ENCODE results near the gene RNF8. TPM values are rescaled to one million over a fixed set of nuclear protein-coding genes. Genes with fewer than 3 reads are reported as not detected.
A peak's percentile ranks its signal among the peaks of the same experiment; 100 is the strongest.

Gene RNF8
- total and polyA plus RNA-seq, 9 of the 15 experiments (the other 6 are each of a cell fraction or from before 2014, with no cell fraction given), result 10.6 to 47.0 (median 37.5) TPM

- TF ChIP-seq, protein P1, sequence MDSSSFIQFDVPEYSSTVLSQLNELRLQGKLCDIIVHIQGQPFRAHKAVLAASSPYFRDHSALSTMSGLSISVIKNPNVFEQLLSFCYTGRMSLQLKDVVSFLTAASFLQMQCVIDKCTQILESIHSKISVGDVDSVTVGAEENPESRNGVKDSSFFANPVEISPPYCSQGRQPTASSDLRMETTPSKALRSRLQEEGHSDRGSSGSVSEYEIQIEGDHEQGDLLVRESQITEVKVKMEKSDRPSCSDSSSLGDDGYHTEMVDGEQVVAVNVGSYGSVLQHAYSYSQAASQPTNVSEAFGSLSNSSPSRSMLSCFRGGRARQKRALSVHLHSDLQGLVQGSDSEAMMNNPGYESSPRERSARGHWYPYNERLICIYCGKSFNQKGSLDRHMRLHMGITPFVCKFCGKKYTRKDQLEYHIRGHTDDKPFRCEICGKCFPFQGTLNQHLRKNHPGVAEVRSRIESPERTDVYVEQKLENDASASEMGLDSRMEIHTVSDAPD (CRISPR knock-in tag; IDR thresholded peaks at IDR 0.05), result no peak
- TF ChIP-seq ASH1L (IDR thresholded peaks at IDR 0.05; ENCODE audit: borderline replicate concordance, low read depth, partially characterized antibody) (no peak), MLLT1 (IDR thresholded peaks at IDR 0.05) (no peak), CBFA2T3 (IDR thresholded peaks at IDR 0.05) (no peak), DNMT1 (IDR thresholded peaks at IDR 0.05) (no peak), ZEB2 (IDR thresholded peaks at IDR 0.05) (no peak), FOXJ3 (CRISPR knock-in tag; IDR thresholded peaks at IDR 0.05) (no peak), HDAC2 (IDR thresholded peaks at IDR 0.05) (no peak), PHF21A (IDR thresholded peaks at IDR 0.05; ENCODE audit: borderline replicate concordance, low read depth) (no peak), KAT7 (CRISPR knock-in tag; IDR thresholded peaks at IDR 0.05; ENCODE audit: borderline replicate concordance) (no peak), ZNF584 (CRISPR knock-in tag; IDR thresholded peaks at IDR 0.05; ENCODE audit: low read depth) (0 out of 2 replicates have a peak, but pooled peaks have one; percentile 3), FOXJ2 (tag; IDR thresholded peaks at IDR 0.05) (no peak), ATF7 (IDR thresholded peaks at IDR 0.05) (no peak), CHD1 (IDR thresholded peaks at IDR 0.05; ENCODE audit: low read length) (no peak), ZNF12 (CRISPR knock-in tag; IDR thresholded peaks at IDR 0.05) (no peak), JUN (IDR thresholded peaks at IDR 0.05; ENCODE audit: borderline replicate concordance, low read depth, low read length) (no peak), JUN (CRISPR knock-in tag; IDR thresholded peaks at IDR 0.05; ENCODE audit: borderline replicate concordance) (0 out of 2 replicates have a peak, but pooled peaks have one; percentile 30), ZBTB9 (CRISPR knock-in tag; IDR thresholded peaks at IDR 0.05) (no peak), MYBL2 (IDR thresholded peaks at IDR 0.05; ENCODE audit: low read depth) (no peak), MYBL2 (CRISPR knock-in tag; IDR thresholded peaks at IDR 0.05; ENCODE audit: borderline replicate concordance) (no peak)
- TF ChIP-seq, protein P2, sequence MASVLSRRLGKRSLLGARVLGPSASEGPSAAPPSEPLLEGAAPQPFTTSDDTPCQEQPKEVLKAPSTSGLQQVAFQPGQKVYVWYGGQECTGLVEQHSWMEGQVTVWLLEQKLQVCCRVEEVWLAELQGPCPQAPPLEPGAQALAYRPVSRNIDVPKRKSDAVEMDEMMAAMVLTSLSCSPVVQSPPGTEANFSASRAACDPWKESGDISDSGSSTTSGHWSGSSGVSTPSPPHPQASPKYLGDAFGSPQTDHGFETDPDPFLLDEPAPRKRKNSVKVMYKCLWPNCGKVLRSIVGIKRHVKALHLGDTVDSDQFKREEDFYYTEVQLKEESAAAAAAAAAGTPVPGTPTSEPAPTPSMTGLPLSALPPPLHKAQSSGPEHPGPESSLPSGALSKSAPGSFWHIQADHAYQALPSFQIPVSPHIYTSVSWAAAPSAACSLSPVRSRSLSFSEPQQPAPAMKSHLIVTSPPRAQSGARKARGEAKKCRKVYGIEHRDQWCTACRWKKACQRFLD (CRISPR knock-in tag; IDR thresholded peaks at IDR 0.05), result peak; percentile 62; the same call in 1 of the 2 replicates
- TF ChIP-seq, protein P3, sequence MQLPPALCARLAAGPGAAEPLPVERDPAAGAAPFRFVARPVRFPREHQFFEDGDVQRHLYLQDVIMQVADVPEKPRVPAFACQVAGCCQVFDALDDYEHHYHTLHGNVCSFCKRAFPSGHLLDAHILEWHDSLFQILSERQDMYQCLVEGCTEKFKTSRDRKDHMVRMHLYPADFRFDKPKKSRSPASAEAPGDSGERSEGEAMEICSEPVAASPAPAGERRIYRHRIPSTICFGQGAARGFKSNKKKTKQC (CRISPR knock-in tag; IDR thresholded peaks at IDR 0.05), result no peak
- TF ChIP-seq, protein P4, sequence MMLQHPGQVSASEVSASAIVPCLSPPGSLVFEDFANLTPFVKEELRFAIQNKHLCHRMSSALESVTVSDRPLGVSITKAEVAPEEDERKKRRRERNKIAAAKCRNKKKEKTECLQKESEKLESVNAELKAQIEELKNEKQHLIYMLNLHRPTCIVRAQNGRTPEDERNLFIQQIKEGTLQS (IDR thresholded peaks at IDR 0.05), result no peak
- TF ChIP-seq, protein P4 (CRISPR knock-in tag; conservative IDR thresholded peaks at IDR 0.05), result no peak
Observed at GRCh38 chr6:37432590-37432915, 78.8 kb downstream of the RNF8 start (continued).
